AG09319 (cell line): Measurements from ENCODE around the gene FGD6.

Experiments used
- DNase-seq: peaks from one replicate; pipeline ENCODE4 v3.0.0-alpha.2; 2010; ENCODE audit warnings: low read depth; ENCODE audit errors: extremely low read depth
- CTCF ChIP-seq: IDR thresholded peaks from 2 replicates; pipeline ENCODE4 v1.5.1; 2011; ENCODE audit warnings: low read depth, mild to moderate bottlenecking, inconsistent platforms, low read length, moderate library complexity

Gene FGD6

GRCh38 chr12:95220190-95220589 lies 2.9 kb upstream of the FGD6 start:
- TF ChIP-seq CTCF = no peak
- no peak for DNase-seq

- TF ChIP-seq CTCF = no peak
- DNase-seq = no peak
These were observed 1.2 kb upstream of the FGD6 start for GRCh38 chr12:95218150-95219133.

- no peak for TF ChIP-seq CTCF
- no peak for DNase-seq
These were observed 423 bp downstream of the FGD6 start for GRCh38 chr12:95216711-95217376.

GRCh38 chr12:95215949-95216348 lies 1.3 kb downstream of the FGD6 start:
- DNase-seq = no peak

GRCh38 chr12:95214466-95214865 lies 2.8 kb downstream of the FGD6 start:
- no peak for DNase-seq
- no peak for TF ChIP-seq CTCF

More at GRCh38 chr12:95215949-95216348, 1.3 kb downstream of the FGD6 start:
- no peak for TF ChIP-seq CTCF

- TF ChIP-seq CTCF = no peak
- DNase-seq = no peak
These were observed 3.3 kb downstream of the FGD6 start for GRCh38 chr12:95213928-95214327.

- no peak for TF ChIP-seq CTCF
These were observed 4.1 kb downstream of the FGD6 start for GRCh38 chr12:95213119-95213518.

More at GRCh38 chr12:95213119-95213518, 4.1 kb downstream of the FGD6 start:
- DNase-seq = no peak
